ENCODE measurements around the gene RAVER1. TPM values are rescaled to one million over a fixed set of nuclear protein-coding genes. Genes with fewer than 3 reads are reported as not detected.

The RAVER1 gene
- total and polyA plus RNA-seq, 10 of the 15 experiments (the other 5 are each of a cell fraction or from before 2014, with no cell fraction given): 0.03 to 87.0 (median 12.1) TPM

- Histone ChIP-seq H3K27ac (ENCODE audit: control insufficient read depth, insufficient read depth) (no peak overlapping the region), H3K4me1 (ENCODE audit: control insufficient read depth, insufficient read depth, low read length) (peaks cover 5% of the 10 kb centered on the region), H3K4me2 (ENCODE audit: control insufficient read depth, insufficient read depth) (no peak overlapping the region), H2AFZ (ENCODE audit: control insufficient read depth, low read depth, low read length) (no peak overlapping the region), H4K20me1 (ENCODE audit: control insufficient read depth, insufficient read depth) (no peaks in the 10 kb centered on the region), H3K4me3 (no peak overlapping the region), H3K36me3 (ENCODE audit: control insufficient read depth in 2 of 2, insufficient read depth in 2 of 2, low read length in 1 of 2) (peaks cover 0 to 25% of the 10 kb centered on the region in 2 experiments; a peak in 3 of 4 replicates), H3K79me2 (ENCODE audit: control insufficient read depth, insufficient read depth, low read length) (peaks cover 6% of the 10 kb centered on the region), H3K9ac (ENCODE audit: control insufficient read depth, insufficient read depth, low read length) (no peak overlapping the region), H3K9me3 (replicated peaks; ENCODE audit: control insufficient read depth, insufficient read depth, low read length) (no peaks in the 10 kb centered on the region), H3K27me3 (replicated peaks in 1 of 2; ENCODE audit: control insufficient read depth in 2 of 2, insufficient read depth in 2 of 2, low read length in 1 of 2) (no peaks in the 10 kb centered on the region)
- ChIA-PET POLR2A (interaction anchor here (0.5 kb wide), 1 partner anchor 46 kb away, joined by 3 read pairs; the partner anchor contains the start of gene ICAM1), RAD21 (ENCODE audit: unreplicated experiment) (interaction anchor here (0.6 to 1.7 kb wide), 3 partner anchors 16 to 157 kb away, joined by 3 read pairs; partner anchors contain the start of gene RAVER1), CTCF (no interaction called here), SMC1A (ENCODE audit: uncharacterized antibody, unreplicated experiment) (no interaction called here)
- in situ Hi-C loops (cut with MboI): no loop called here
- ATAC-seq (no peak), DNase-seq (ENCODE audit: low read depth, low spot score) (no peak), FAIRE-seq (no peak)
- no TSS peak for BruUV-seq (replicated peaks)
- 74% methylated on average over 16 of the region's 29 CpGs for WGBS (ENCODE audit: insufficient coverage, insufficient replicate concordance, low lambda C conversion rate, missing lambda C conversion rate)
- intact Hi-C loops (cut with micrococcal nuclease; ENCODE audit: unreplicated experiment): no loop called here
- TF ChIP-seq POLR2AphosphoS5 (IDR thresholded peaks at IDR 0.05; ENCODE audit: low read length) (no peak), CBFB (IDR thresholded peaks at IDR 0.05; ENCODE audit: low read depth) (no peak), CHD1 (IDR thresholded peaks at IDR 0.05; ENCODE audit: low read depth, low read length) (no peak), ZNF384 (IDR thresholded peaks at IDR 0.05; ENCODE audit: borderline replicate concordance, low read depth, low read length) (no peak), ATF2 (IDR thresholded peaks at IDR 0.05; ENCODE audit: low read length) (no peak), CREB1 (IDR thresholded peaks at IDR 0.05; ENCODE audit: low read depth) (no peak), NR2C1 (IDR thresholded peaks at IDR 0.05) (no peak), ZBTB40 (IDR thresholded peaks at IDR 0.05; ENCODE audit: borderline replicate concordance) (no peak), ZBTB11 (CRISPR knock-in tag; IDR thresholded peaks at IDR 0.05) (no peak), BCL11A (IDR thresholded peaks at IDR 0.05; ENCODE audit: low read depth, low read length) (no peak), EGR1 (IDR thresholded peaks at IDR 0.05; ENCODE audit: borderline replicate concordance in 1 of 2, low read depth in 2 of 2, low read length in 2 of 2) (no peak)
- TF ChIP-seq, protein P1, sequence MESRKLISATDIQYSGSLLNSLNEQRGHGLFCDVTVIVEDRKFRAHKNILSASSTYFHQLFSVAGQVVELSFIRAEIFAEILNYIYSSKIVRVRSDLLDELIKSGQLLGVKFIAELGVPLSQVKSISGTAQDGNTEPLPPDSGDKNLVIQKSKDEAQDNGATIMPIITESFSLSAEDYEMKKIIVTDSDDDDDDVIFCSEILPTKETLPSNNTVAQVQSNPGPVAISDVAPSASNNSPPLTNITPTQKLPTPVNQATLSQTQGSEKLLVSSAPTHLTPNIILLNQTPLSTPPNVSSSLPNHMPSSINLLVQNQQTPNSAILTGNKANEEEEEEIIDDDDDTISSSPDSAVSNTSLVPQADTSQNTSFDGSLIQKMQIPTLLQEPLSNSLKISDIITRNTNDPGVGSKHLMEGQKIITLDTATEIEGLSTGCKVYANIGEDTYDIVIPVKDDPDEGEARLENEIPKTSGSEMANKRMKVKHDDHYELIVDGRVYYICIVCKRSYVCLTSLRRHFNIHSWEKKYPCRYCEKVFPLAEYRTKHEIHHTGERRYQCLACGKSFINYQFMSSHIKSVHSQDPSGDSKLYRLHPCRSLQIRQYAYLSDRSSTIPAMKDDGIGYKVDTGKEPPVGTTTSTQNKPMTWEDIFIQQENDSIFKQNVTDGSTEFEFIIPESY (IDR thresholded peaks at IDR 0.05): no peak
Measured at GRCh38 chr19:10317045-10317856, 16.1 kb downstream of the RAVER1 start.

All from GM12878 (cell line).